ENCODE measurements around the gene SPRR1A. TPM values are rescaled to one million over a fixed set of nuclear protein-coding genes. Genes with fewer than 3 reads are reported as not detected.

SPRR1A gene
- total and polyA plus RNA-seq, 10 of the 15 experiments (the other 5 are each of a cell fraction or from before 2014, with no cell fraction given): not detected

DNA sequence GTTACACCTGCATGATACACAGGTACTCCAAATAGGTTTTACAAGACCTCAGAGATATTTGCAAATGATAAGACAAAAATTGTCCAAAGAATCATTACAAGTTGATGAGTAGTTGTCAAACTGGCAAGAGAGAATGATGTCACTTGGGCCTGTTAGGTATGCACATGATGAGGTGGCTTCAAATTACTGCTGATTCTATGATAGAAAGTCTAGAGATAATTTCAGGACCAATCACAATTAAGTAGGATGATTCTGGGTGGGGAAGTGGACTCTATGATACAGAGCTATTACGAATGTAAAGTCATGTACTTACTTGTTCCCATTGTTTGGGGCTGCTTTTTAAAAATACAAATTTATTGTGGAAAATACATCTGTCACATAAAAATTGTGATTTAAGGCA, 41.9 kb downstream of the SPRR1A start:
- ChIA-PET POLR2A (no interaction called here), SMC1A (ENCODE audit: uncharacterized antibody, unreplicated experiment) (no interaction called here), RAD21 (ENCODE audit: unreplicated experiment) (no interaction called here), CTCF (no interaction called here)
- ATAC-seq (no peak), DNase-seq (ENCODE audit: low read depth, low spot score) (no peak), FAIRE-seq (no peak)
- H3K79me2 ChIP-seq (ENCODE audit: control insufficient read depth, insufficient read depth, low read length): no peaks in the 10 kb centered on the region
- no peak overlapping the region for H3K9ac ChIP-seq (ENCODE audit: control insufficient read depth, insufficient read depth, low read length)
- no peaks in the 10 kb centered on the region for H3K4me1 ChIP-seq (ENCODE audit: control insufficient read depth, insufficient read depth, low read length)
- 0% methylated on average over 1 of the region's 1 CpG for WGBS (ENCODE audit: insufficient coverage, insufficient replicate concordance, low lambda C conversion rate, missing lambda C conversion rate)
- in situ Hi-C loops (cut with MboI) (no loop called here), intact Hi-C loops (cut with micrococcal nuclease; ENCODE audit: unreplicated experiment) (no loop called here)
- no peaks in the 10 kb centered on the region for H3K36me3 ChIP-seq (ENCODE audit: control insufficient read depth in 2 of 2, insufficient read depth in 2 of 2, low read length in 1 of 2)
- H4K20me1 ChIP-seq (ENCODE audit: control insufficient read depth, insufficient read depth): no peaks in the 10 kb centered on the region
- no peak overlapping the region for H3K27ac ChIP-seq (ENCODE audit: control insufficient read depth, insufficient read depth)
- TF ChIP-seq KLF5 (IDR thresholded peaks at IDR 0.05; ENCODE audit: partially characterized antibody) (no peak), IRF4 (IDR thresholded peaks at IDR 0.05; ENCODE audit: low read depth, low read length) (no peak), MYB (IDR thresholded peaks at IDR 0.05; ENCODE audit: borderline replicate concordance, low read depth, low read length) (no peak), PAX5 (IDR thresholded peaks at IDR 0.05; ENCODE audit: borderline replicate concordance, low read depth, low read length) (no peak), NFIC (IDR thresholded peaks at IDR 0.05; ENCODE audit: low read depth, low read length) (no peak), ASH2L (IDR thresholded peaks at IDR 0.05; ENCODE audit: borderline replicate concordance, low read depth) (no peak), NBN (IDR thresholded peaks at IDR 0.05) (no peak)
- TF ChIP-seq, protein P1, sequence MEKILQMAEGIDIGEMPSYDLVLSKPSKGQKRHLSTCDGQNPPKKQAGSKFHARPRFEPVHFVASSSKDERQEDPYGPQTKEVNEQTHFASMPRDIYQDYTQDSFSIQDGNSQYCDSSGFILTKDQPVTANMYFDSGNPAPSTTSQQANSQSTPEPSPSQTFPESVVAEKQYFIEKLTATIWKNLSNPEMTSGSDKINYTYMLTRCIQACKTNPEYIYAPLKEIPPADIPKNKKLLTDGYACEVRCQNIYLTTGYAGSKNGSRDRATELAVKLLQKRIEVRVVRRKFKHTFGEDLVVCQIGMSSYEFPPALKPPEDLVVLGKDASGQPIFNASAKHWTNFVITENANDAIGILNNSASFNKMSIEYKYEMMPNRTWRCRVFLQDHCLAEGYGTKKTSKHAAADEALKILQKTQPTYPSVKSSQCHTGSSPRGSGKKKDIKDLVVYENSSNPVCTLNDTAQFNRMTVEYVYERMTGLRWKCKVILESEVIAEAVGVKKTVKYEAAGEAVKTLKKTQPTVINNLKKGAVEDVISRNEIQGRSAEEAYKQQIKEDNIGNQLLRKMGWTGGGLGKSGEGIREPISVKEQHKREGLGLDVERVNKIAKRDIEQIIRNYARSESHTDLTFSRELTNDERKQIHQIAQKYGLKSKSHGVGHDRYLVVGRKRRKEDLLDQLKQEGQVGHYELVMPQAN (conservative IDR thresholded peaks at IDR 0.05): no peak
- no peak overlapping the region for H2AFZ ChIP-seq (ENCODE audit: control insufficient read depth, low read depth, low read length)
- H3K4me3 ChIP-seq: no peak overlapping the region
- no peaks in the 10 kb centered on the region for H3K9me3 ChIP-seq (replicated peaks; ENCODE audit: control insufficient read depth, insufficient read depth, low read length)
- no TSS peak for BruUV-seq (replicated peaks)
- no peak overlapping the region for H3K4me2 ChIP-seq (ENCODE audit: control insufficient read depth, insufficient read depth)
- no peaks in the 10 kb centered on the region for H3K27me3 ChIP-seq (replicated peaks in 1 of 2; ENCODE audit: control insufficient read depth in 2 of 2, insufficient read depth in 2 of 2, low read length in 1 of 2)

Measured in GM12878 (cell line).